Osteoblast (primary cell): ENCODE results near the gene HDAC10. TPM values are rescaled to one million over a fixed set of nuclear protein-coding genes. Genes with fewer than 3 reads are reported as not detected.

Experiments used
- DNase-seq: peaks from one replicate; pipeline ENCODE4 v3.0.0; 2011; ENCODE audit warnings: low spot score, mixed read lengths; ENCODE audit not compliant: insufficient read length; ENCODE audit errors: missing footprints
- H2AFZ ChIP-seq: 2 replicates; pipeline ENCODE4 v1.6.0; 2011; ENCODE audit warnings: mild to moderate bottlenecking, low read length
- H3K27ac ChIP-seq: 2 replicates; pipeline ENCODE4 v1.5.1; 2011; ENCODE audit warnings: mild to moderate bottlenecking, low read depth, low read length, moderate library complexity
- H3K27me3 ChIP-seq: 2 replicates; pipeline ENCODE4 v1.6.0; 2012; ENCODE audit warnings: mild to moderate bottlenecking, control low read depth, inconsistent platforms, low read length, moderate library complexity; ENCODE audit not compliant: insufficient read depth
- H3K36me3 ChIP-seq: 2 replicates; pipeline ENCODE4 v1.5.1; 2011; ENCODE audit warnings: mild to moderate bottlenecking, low read length, control low read depth, moderate library complexity; ENCODE audit not compliant: insufficient read depth
- H3K4me1 ChIP-seq: 2 replicates; pipeline ENCODE4 v1.5.1; 2011; ENCODE audit warnings: mild to moderate bottlenecking, low read length, control low read depth, moderate library complexity; ENCODE audit not compliant: insufficient read depth
- H3K4me2 ChIP-seq: 2 replicates; pipeline ENCODE4 v1.6.0; 2011; ENCODE audit warnings: mild to moderate bottlenecking, low read length; ENCODE audit not compliant: insufficient read depth
- H3K4me3 ChIP-seq: fragments of 200-600 bp; sonication (generic); 3 replicates; pipeline ENCODE4 v1.5.1; 2012; ENCODE audit warnings: mild to moderate bottlenecking, low read length, inconsistent platforms; ENCODE audit not compliant: insufficient read depth
- H3K79me2 ChIP-seq: 2 replicates; pipeline ENCODE4 v1.6.0; 2012; ENCODE audit warnings: mild to moderate bottlenecking, low read length, control low read depth, inconsistent platforms; ENCODE audit not compliant: insufficient read depth
- H3K9me3 ChIP-seq: 2 replicates; pipeline ENCODE4 v1.5.1; 2011; ENCODE audit warnings: low read depth, low read length, control low read depth
- H4K20me1 ChIP-seq: 2 replicates; pipeline ENCODE4 v1.6.0; 2012; ENCODE audit warnings: mild to moderate bottlenecking, low read length, control low read depth; ENCODE audit not compliant: insufficient read depth
- CTCF ChIP-seq: IDR thresholded peaks from 2 replicates; pipeline ENCODE4 v1.5.1; 2011; ENCODE audit warnings: mild to moderate bottlenecking, low read depth, low read length, moderate library complexity; ENCODE audit errors: extremely low read depth
- total RNA-seq: library from RNA; depleted of rRNA; stranded (reverse); fragments of >200 nt; gene quantifications from 2 replicates; pipeline ENCODE4 v1.2.3, GENCODE V29; 2012

Gene HDAC10
- total RNA-seq, 1 donor, result 19.2 TPM

- TF ChIP-seq CTCF, result no peak
- Histone ChIP-seq H3K79me2 (peaks cover 99% of the 10 kb centered on the region), H4K20me1 (peaks cover 72% of the 10 kb centered on the region), H3K9me3 (no peaks in the 10 kb centered on the region), H3K36me3 (peaks cover 3% of the 10 kb centered on the region), H3K4me1 (peaks cover 53% of the 10 kb centered on the region), H3K4me3 (no peak overlapping the region), H2AFZ (no peak overlapping the region), H3K27ac (no peak overlapping the region), H3K27me3 (no peaks in the 10 kb centered on the region), H3K4me2 (peak overlapping the region; percentile 65)
- DNase-seq, result no peak
Observed at GRCh38 chr22:50298937-50299784, 48.1 kb upstream of the HDAC10 start.

GRCh38 chr22:50298266-50298637 lies 47.2 kb upstream of the HDAC10 start:
- Histone ChIP-seq H3K4me2 (no peak overlapping the region), H4K20me1 (peaks cover 68% of the 10 kb centered on the region), H3K9me3 (no peaks in the 10 kb centered on the region), H3K79me2 (peaks cover 98% of the 10 kb centered on the region), H3K4me3 (no peak overlapping the region), H3K27me3 (no peaks in the 10 kb centered on the region), H3K4me1 (peaks cover 50% of the 10 kb centered on the region), H3K36me3 (peaks cover 3% of the 10 kb centered on the region), H2AFZ (no peak overlapping the region), H3K27ac (no peak overlapping the region)
- TF ChIP-seq CTCF, result no peak
- DNase-seq, result no peak

GRCh38 chr22:50297510-50298265 lies 46.6 kb upstream of the HDAC10 start:
- TF ChIP-seq CTCF, result no peak
- peak overlapping the region; percentile 51 for H3K27ac ChIP-seq
- peaks cover 49% of the 10 kb centered on the region for H3K4me1 ChIP-seq
- H3K4me2 ChIP-seq, result no peak overlapping the region
- no peak overlapping the region for H3K4me3 ChIP-seq
- DNase-seq, result no peak
- H3K36me3 ChIP-seq, result peaks cover 7% of the 10 kb centered on the region
- H2AFZ ChIP-seq, result no peak overlapping the region
- H4K20me1 ChIP-seq, result peaks cover 66% of the 10 kb centered on the region
- H3K9me3 ChIP-seq, result no peaks in the 10 kb centered on the region
- H3K79me2 ChIP-seq, result peaks cover 98% of the 10 kb centered on the region
- no peaks in the 10 kb centered on the region for H3K27me3 ChIP-seq
